EH (cell line): ENCODE data around the gene PRICKLE3.
A peak's percentile ranks its signal among the peaks of the same experiment; 100 is the strongest.
"Not testable (repeated sequence)": the region's sequence is repeated elsewhere in the genome, so short reads cannot be mapped to it uniquely, and the experiment has no call there.

Source experiments
- DNase-seq: peaks from one replicate; pipeline ENCODE4 v3.0.0-alpha.2; 2015; ENCODE audit warnings: low read depth

PRICKLE3 gene

GRCh38 chrX:49157194-49157593, 29.0 kb downstream of the PRICKLE3 start:
- DNase-seq: no peak

GRCh38 chrX:49155900-49156837, 30.0 kb downstream of the PRICKLE3 start:
- DNase-seq: peak; percentile 92

- peak; percentile 77 for DNase-seq
Measured at GRCh38 chrX:49155243-49155899, 30.8 kb downstream of the PRICKLE3 start.

- DNase-seq: no peak
Measured at GRCh38 chrX:49153467-49153866, 32.7 kb downstream of the PRICKLE3 start.

GRCh38 chrX:49149291-49149690, 36.9 kb downstream of the PRICKLE3 start:
- DNase-seq: not testable (repeated sequence)

- not testable (repeated sequence) for DNase-seq
Measured at GRCh38 chrX:49148390-49149100, 37.6 kb downstream of the PRICKLE3 start.

GRCh38 chrX:49147936-49148335, 38.2 kb downstream of the PRICKLE3 start:
- no peak for DNase-seq

GRCh38 chrX:49147282-49147681, 38.9 kb downstream of the PRICKLE3 start:
- no peak for DNase-seq

- DNase-seq: not testable (repeated sequence)
Measured at GRCh38 chrX:49143154-49143553, 43.0 kb downstream of the PRICKLE3 start.

GRCh38 chrX:49142264-49142663, 43.9 kb downstream of the PRICKLE3 start:
- DNase-seq: peak; percentile 8

GRCh38 chrX:49139713-49140112, 46.5 kb downstream of the PRICKLE3 start:
- no peak for DNase-seq

GRCh38 chrX:49137492-49137891, 48.7 kb downstream of the PRICKLE3 start:
- no peak for DNase-seq

GRCh38 chrX:49133759-49134158, 52.4 kb downstream of the PRICKLE3 start:
- no peak for DNase-seq

GRCh38 chrX:49132275-49132674, 53.9 kb downstream of the PRICKLE3 start:
- not testable (repeated sequence) for DNase-seq

- DNase-seq: no peak
Measured at GRCh38 chrX:49129427-49129826, 56.7 kb downstream of the PRICKLE3 start.

GRCh38 chrX:49127742-49128258, 58.4 kb downstream of the PRICKLE3 start:
- DNase-seq: not testable (repeated sequence)
